GM06990 (cell line): ENCODE data around the gene TTC23.

ENCODE experiments used
- DNase-seq: peaks from one replicate; pipeline ENCODE4 v3.0.0-alpha.2; 2011; ENCODE audit not compliant: insufficient read length; ENCODE audit errors: extremely low read depth
- H3K27me3 ChIP-seq: replicated peaks from 2 replicates; pipeline ENCODE4 v1.6.0; 2011; ENCODE audit warnings: low read length; ENCODE audit not compliant: control insufficient read depth, insufficient read depth
- H3K36me3 ChIP-seq: 2 replicates; pipeline ENCODE4 v1.5.1; 2011; ENCODE audit warnings: low read length; ENCODE audit not compliant: control insufficient read depth, insufficient read depth
- H3K4me3 ChIP-seq: replicated peaks from 2 replicates; pipeline ENCODE4 v1.5.1; 2011; ENCODE audit warnings: low read depth, mild to moderate bottlenecking, control low read depth, low read length
- TF ChIP-seq, protein P1 (sequence below): IDR thresholded peaks from 2 replicates; pipeline ENCODE4 v1.5.1; 2011; ENCODE audit warnings: low read length, control low read depth, mild to moderate bottlenecking, inconsistent platforms; ENCODE audit not compliant: insufficient read depth, poor library complexity, severe bottlenecking

TTC23 gene

DNA sequence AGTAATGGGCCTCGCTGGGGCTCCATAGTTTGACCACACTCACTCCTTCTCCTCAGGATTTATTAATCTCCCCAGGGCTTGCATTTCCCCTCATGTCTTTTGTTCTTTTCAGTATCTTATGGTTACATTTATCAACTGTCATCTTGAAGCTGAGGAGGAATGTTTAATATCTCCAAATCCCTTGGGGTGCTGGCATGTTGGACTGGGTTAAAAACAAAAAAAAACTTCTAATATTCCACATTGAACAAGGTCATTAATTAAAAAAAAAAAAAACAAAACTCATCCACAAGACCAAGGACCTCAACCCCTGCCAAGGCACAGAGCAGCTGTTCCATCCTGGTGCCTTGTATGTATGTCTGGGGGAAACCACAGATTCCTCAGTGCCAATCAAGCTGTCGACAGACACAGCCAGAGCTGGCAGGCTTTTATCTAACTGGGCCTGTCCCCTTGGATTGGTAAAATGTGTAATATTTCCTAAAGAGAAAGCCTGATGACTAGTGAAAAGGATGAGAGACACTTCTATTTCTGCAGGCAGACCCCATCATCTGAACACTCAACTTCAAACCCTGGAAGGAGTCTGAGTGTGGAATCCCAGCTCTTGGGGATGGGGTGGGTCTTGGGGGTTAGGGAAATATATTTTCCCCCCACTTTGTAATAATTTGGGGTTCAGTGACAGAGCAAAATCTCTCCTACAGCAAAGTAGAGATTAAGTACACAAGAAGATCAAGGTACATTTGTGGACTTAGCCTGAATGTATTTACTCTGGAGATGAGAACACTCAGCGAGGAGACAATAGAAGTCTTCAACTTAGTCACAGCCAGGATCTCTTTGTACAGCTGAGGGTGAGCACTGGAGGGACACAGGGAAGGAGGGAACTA, 69.1 kb downstream of the TTC23 start:
- H3K4me3 ChIP-seq: no peak overlapping the region
- H3K27me3 ChIP-seq: no peaks in the 10 kb centered on the region
- no peaks in the 10 kb centered on the region for H3K36me3 ChIP-seq
- TF ChIP-seq, protein P1, sequence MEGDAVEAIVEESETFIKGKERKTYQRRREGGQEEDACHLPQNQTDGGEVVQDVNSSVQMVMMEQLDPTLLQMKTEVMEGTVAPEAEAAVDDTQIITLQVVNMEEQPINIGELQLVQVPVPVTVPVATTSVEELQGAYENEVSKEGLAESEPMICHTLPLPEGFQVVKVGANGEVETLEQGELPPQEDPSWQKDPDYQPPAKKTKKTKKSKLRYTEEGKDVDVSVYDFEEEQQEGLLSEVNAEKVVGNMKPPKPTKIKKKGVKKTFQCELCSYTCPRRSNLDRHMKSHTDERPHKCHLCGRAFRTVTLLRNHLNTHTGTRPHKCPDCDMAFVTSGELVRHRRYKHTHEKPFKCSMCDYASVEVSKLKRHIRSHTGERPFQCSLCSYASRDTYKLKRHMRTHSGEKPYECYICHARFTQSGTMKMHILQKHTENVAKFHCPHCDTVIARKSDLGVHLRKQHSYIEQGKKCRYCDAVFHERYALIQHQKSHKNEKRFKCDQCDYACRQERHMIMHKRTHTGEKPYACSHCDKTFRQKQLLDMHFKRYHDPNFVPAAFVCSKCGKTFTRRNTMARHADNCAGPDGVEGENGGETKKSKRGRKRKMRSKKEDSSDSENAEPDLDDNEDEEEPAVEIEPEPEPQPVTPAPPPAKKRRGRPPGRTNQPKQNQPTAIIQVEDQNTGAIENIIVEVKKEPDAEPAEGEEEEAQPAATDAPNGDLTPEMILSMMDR: no peak
- no peak for DNase-seq

DNA sequence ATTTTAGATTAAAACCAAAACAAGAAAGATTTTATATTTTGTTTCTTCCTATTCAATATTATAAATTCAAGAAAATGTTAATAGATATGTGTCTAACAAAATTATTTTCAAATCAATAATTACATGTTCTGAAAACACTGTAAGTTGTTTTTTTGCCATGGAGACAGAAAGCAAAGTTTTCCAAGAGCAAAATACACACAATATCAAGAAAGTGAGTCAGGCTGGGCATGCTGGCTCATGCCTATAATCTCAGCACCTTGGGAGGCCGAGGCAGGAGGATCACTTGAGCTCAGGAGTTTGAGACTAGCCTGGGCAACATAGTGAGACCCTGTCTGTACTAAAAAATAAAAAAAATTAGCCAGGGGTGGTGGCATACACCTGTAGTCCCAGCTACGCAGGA, 71.7 kb downstream of the TTC23 start:
- no peak for DNase-seq
- Histone ChIP-seq H3K27me3 (no peaks in the 10 kb centered on the region), H3K4me3 (no peak overlapping the region), H3K36me3 (no peaks in the 10 kb centered on the region; the same call in 1 of the 2 replicates)
- TF ChIP-seq, protein P1: no peak

DNA sequence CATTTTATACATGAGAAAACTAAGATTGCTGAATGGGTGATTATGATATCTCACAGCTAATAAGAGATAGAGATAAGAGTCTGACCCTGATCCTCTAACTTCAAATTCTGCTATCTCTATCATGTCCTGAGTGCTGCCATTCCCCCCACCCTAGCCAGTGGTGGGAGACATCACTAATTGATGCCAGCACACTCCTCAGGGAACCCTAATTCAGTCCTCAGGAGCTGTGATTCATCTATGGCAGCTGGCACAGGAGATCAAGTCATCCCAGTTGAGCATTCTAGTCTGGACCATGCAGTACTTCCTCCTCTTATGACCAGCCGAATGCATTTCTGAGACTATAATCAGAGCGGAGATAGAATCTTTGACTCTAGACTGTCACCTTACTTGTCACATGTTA, 72.6 kb downstream of the TTC23 start:
- TF ChIP-seq, protein P1: no peak
- DNase-seq: no peak
- H3K4me3 ChIP-seq: no peak overlapping the region
- H3K27me3 ChIP-seq: no peaks in the 10 kb centered on the region
- no peaks in the 10 kb centered on the region; the same call in 1 of the 2 replicates for H3K36me3 ChIP-seq

DNA sequence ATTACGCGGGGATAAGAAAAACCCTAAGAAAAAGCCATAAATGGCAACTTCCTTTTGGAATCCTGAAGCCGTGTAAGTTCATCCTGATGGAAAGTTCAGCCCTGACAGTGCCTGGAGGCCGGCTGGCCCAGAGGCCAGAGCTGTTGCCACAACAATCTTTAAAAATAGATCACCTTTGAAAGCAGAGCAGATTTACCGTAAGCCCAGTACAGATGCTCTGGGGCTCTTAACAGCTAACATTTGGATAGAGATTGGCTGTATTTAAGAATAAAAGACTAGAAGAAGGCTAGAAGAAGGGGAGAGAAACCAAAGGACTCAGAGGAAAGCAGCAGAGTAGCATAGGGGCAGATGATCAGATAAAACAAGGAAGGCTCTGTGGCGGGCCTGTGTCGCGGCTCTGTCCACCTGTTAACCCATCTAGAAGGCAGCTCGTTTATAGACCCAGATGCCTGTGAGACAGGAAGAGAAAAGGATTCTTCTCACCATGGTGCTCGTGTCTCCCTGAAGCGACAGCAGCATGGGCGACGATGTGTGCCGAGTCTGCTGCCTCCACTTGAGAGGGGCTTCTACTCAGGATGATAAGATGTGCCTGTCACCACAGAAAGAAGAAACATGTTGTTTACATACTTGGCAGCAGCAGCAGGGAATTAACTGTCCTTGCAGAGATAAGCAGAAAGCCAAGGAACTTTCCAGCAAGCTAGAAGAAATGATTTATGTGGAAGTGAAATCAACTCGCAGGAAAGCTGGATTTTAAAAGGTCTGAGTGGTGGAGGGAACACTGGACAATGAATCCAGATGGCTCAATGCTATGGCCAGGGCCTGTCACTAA, 74.6 kb downstream of the TTC23 start:
- Histone ChIP-seq H3K4me3 (no peak overlapping the region), H3K36me3 (no peaks in the 10 kb centered on the region; the same call in 1 of the 2 replicates), H3K27me3 (no peaks in the 10 kb centered on the region)
- no peak for DNase-seq
- TF ChIP-seq, protein P1: no peak

DNA sequence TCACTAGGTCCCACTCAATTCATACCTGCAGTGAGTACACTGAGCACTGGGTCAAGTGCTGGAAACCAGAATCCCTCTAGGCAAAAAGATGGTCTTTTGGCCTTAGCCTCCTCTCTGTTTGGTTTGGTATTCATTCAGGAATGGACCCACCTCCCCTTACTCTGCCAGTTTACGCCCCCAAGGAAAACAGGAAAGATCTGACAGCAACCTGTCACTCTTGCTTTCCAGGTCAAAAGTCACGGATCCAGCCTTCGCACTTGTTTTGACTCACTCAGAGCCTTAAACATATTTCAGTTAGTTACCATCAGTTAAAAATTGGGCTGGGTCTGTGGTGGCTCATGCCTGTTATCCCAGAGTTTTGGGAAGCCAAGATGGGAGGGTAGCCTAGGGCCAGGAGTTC, 76.4 kb downstream of the TTC23 start:
- H3K4me3 ChIP-seq: no peak overlapping the region
- TF ChIP-seq, protein P1: no peak
- H3K36me3 ChIP-seq: no peaks in the 10 kb centered on the region; the same call in 1 of the 2 replicates
- H3K27me3 ChIP-seq: no peaks in the 10 kb centered on the region
- no peak for DNase-seq
